Skin epidermis (tissue), 12 donors: ENCODE measurements around the gene JSRP1.

Experiments
- H3K27ac ChIP-seq, 21 experiments: fragments of 200-600 bp; sonication (generic) in 11 of 21; one replicate each; pipeline ENCODE4 v1.5.0; 2020; ENCODE audit warnings: mild to moderate bottlenecking in 3 of 21, inconsistent platforms in 2 of 21, moderate library complexity in 2 of 21
- H3K4me3 ChIP-seq, 7 experiments: fragments of 200-600 bp; sonication (generic) in 2 of 7; one replicate each; pipeline ENCODE4 v1.5.0; 2020; ENCODE audit warnings: inconsistent platforms in 2 of 7, mild to moderate bottlenecking in 2 of 7, moderate library complexity in 1 of 7

The JSRP1 gene

GRCh38 chr19:2270157-2270422, 13.9 kb upstream of the JSRP1 start:
- Histone ChIP-seq H3K4me3 (peak overlapping the region; percentile 72 to 100 (median 91)), H3K27ac (peak overlapping the region; percentile 81 to 99 (median 98))

GRCh38 chr19:2269244-2270156, 13.3 kb upstream of the JSRP1 start:
- peak overlapping the region; percentile 72 to 100 (median 91) for H3K4me3 ChIP-seq
- peak overlapping the region; percentile 81 to 99 (median 98) for H3K27ac ChIP-seq

GRCh38 chr19:2268861-2269243, 12.6 kb upstream of the JSRP1 start:
- Histone ChIP-seq H3K4me3 (peak overlapping the region; percentile 72 to 100 (median 91)), H3K27ac (peak overlapping the region in 19 of 21 experiments; percentile 40 to 99 (median 81))

- peak overlapping the region in 5 of 21 experiments; percentile 69 to 99 (median 80) for H3K27ac ChIP-seq
- H3K4me3 ChIP-seq = peak overlapping the region in 4 of 7 experiments; percentile 72 to 100 (median 90)
Observed at GRCh38 chr19:2268480-2268830, 12.2 kb upstream of the JSRP1 start.

- Histone ChIP-seq H3K27ac (peak overlapping the region in 12 of 21 experiments; percentile 2 to 70 (median 36)), H3K4me3 (no peak overlapping the region)
Observed at GRCh38 chr19:2266183-2266993, 10.2 kb upstream of the JSRP1 start.

- H3K27ac ChIP-seq = no peak overlapping the region
- H3K4me3 ChIP-seq = no peak overlapping the region
Observed at GRCh38 chr19:2261438-2262172, 5.4 kb upstream of the JSRP1 start.

- Histone ChIP-seq H3K27ac (peak overlapping the region in 14 of 21 experiments; percentile 17 to 76 (median 50)), H3K4me3 (no peak overlapping the region)
Observed at GRCh38 chr19:2260341-2260805, 4.2 kb upstream of the JSRP1 start.

- Histone ChIP-seq H3K4me3 (no peak overlapping the region), H3K27ac (peak overlapping the region in 7 of 21 experiments; percentile 6 to 67 (median 39))
Observed at GRCh38 chr19:2259336-2259735, 3.1 kb upstream of the JSRP1 start.

GRCh38 chr19:2255112-2255845, 938 bp downstream of the JSRP1 start:
- Histone ChIP-seq H3K27ac (no peak overlapping the region), H3K4me3 (no peak overlapping the region)

- Histone ChIP-seq H3K4me3 (no peak overlapping the region), H3K27ac (no peak overlapping the region)
Observed at GRCh38 chr19:2254064-2254872, 1.9 kb downstream of the JSRP1 start.

- peak overlapping the region in 3 of 7 experiments; percentile 5 to 21 (median 11) for H3K4me3 ChIP-seq
- H3K27ac ChIP-seq = peak overlapping the region in 2 of 21 experiments; percentile 22 to 34
Observed at GRCh38 chr19:2253106-2254063, 2.8 kb downstream of the JSRP1 start.

GRCh38 chr19:2252797-2253105, 3.5 kb downstream of the JSRP1 start:
- Histone ChIP-seq H3K4me3 (peak overlapping the region in 4 of 7 experiments; percentile 5 to 21 (median 17)), H3K27ac (peak overlapping the region in 1 of 21 experiments; percentile 22)

GRCh38 chr19:2252055-2252796, 4.0 kb downstream of the JSRP1 start:
- peak overlapping the region in 4 of 7 experiments; percentile 5 to 21 (median 14) for H3K4me3 ChIP-seq
- no peak overlapping the region for H3K27ac ChIP-seq

- H3K27ac ChIP-seq = no peak overlapping the region
- peak overlapping the region in 2 of 7 experiments; percentile 15 to 21 for H3K4me3 ChIP-seq
Observed at GRCh38 chr19:2251106-2252054, 4.8 kb downstream of the JSRP1 start.

- Histone ChIP-seq H3K4me3 (peak overlapping the region in 1 of 7 experiments; percentile 15), H3K27ac (no peak overlapping the region)
Observed at GRCh38 chr19:2250766-2251105, 5.5 kb downstream of the JSRP1 start.
